ENCODE data around the gene DMD.

DNA sequence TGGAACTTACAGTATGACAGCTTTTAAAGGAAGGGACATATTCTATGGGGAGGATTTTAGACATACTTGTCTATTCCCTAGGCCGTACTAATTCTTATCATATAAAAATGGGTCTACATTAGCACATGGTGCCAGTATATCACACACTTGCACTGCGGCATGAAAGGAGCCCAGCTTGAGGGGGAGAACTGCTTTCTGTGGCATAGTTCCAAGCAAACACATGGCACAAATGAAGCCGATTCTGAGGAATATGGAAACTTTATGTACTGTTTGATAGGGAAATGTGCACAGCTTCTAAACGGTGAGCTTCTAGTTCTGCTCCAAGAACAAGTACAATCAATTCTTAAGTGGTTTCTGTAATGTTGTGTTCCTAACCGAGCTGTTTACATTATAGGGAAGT, 1463.9 kb downstream of the DMD start:
- no peak for TF ChIP-seq CTCF (conservative IDR thresholded peaks at IDR 0.05 in 1 of 2, IDR thresholded peaks at IDR 0.05 in 1 of 2; ENCODE audit: low read depth in 1 of 2, low read length in 2 of 2)
- TF ChIP-seq EZH2 (IDR thresholded peaks at IDR 0.05; ENCODE audit: low read length, missing control alignments), result no peak
